GM11168 (cell line): Measurements from ENCODE around the gene CRB1.

Experiments used
- in situ Hi-C: fragments of 300-500 bp; cut with MboI; formaldehyde crosslinking; loops from one replicate; pipeline ENCODE4 v1.12.0; 2022; ENCODE audit warnings: low sequenced_read_pairs; ENCODE audit not compliant: unreplicated experiment

CRB1 gene

DNA sequence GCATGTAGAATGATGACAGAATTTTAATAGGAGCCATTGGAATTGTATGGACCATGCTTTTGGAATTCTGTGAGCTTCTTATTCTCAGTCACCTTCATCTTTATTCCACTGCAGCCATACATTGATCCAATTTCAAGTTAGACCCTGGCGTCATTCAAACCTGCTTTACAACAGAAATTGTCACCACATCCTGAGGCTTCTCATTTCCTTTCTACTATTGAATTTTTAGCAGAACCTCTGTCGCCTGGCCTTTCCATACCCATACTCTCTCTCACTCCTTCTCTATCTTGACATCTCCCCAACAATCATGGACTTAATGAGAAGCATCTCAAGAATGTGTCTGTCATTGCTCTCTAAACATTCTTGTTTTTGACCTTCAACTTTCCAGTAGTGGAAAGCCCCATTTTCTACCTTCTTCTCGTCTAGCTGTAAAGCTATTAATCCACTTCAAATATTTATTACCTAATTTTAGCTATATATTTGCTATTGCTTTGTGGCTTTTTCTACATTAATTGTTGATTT, 74.1 kb downstream of the CRB1 start:
- in situ Hi-C loops: no loop called here

DNA sequence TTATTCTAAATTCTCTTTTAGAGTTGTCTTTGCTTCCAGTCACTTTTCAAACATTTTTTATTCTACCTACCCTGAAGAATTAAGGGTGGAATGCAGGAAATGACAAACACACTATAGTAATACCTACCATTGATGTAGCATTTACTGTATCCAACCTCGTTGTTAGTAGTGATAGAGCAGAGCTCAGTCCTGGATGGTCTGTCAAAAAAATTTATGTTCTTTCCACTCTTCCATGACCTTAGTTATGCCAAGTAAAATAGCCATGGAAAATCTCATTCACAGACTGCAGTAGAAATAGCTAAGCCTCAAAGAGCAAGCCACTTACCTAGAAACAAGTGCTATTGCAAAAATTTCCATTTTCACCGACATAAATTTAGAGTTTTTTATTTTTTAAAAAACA, 74.6 kb downstream of the CRB1 start:
- in situ Hi-C loops: no loop called here

DNA sequence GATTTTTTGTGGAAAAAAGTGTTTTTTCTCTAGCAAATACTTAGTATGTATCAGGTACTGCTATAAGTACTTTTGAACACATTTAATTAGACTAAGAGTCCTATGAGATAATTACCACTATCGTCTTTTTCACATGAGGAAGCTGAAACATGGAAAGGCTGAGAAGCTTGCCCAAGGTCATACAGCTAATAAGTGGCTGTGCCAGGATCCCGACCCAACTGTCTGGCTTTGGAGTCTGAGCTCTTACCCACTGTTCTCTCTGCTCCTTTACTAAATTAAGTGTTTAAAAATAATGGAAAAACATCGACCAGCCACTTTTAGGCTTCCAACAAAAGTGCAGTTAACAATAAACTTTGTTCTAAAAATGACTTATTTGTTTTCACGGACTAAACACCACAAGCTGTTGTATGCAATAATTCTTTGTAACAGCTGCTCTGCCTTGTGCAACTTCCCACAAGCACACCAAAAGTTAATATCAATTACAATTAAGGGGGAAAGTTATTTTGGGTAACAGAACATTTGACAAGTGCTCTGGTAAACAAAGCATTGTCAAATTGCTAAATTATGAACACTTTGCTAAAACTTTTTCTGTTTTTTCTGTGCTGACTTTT, 75.7 kb downstream of the CRB1 start:
- in situ Hi-C loops: no loop called here

DNA sequence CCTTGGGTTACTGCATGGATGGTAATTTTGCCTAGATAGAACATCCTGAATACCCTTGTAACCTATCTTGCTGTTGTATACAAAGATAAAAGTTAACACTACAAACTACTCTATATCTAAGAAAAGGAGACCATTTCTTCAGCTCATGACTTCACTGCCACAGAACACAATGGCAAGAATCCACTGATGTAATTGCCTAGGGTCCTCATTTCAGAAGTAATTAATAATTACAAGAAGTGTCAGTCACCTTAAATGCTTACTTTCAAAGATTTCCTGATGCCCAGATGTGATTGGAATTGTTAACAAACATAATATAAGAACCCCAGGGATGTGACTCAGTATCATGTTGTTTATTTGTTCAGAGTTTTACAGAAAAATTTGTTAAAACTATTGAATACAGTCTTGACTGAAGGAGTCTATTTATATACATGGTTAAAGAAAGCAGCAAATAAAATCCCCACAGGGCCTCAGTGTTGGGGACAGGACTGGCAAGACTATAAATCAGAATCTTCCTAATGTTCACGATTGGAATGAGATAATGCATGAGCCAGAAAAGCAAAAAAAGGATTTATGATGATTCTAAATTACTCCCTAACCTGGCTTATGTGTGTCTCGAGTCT, 83.9 kb downstream of the CRB1 start:
- in situ Hi-C loops: loop anchor here (25.0 kb wide), 1 partner anchor 615 kb away; no protein-coding TSS in a partner anchor

DNA sequence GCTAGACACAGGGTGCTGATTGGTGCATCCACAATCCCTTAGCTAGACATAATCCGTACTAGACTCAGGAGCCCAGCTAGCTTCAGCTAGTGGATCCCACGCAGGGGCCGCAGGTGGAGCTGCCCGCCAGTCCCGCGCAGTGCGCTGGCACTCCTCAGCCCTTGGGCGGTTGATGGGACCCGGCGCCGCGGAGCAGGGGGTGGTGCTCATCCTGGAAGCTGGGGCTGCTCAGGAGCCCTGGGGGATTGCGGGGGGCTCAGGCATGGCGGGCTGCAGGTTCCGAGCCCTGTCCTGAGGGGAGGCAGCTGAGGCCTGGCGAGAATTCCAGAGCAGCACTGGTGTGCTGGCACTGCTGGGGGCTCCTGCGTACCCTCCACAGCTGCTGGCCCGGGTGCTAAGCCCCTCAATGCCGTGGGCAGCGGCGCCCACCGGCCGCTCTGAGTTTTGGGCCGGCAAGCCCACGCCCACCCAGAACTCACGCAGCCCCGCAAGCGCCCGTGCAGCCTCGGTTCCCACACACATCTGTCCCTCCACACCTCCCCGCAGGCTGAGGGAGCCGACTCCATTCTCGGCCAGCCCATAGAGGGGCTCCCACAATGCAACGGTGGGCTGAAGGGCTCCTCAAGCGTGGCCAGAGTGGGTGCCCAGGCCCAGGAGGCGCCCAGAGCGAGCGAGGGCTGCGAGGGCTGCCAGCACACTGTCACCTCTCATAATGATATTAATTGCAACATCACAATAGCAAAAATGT, 87.4 kb downstream of the CRB1 start:
- in situ Hi-C loops: loop anchor here (25.0 kb wide), 1 partner anchor 618 kb away; no protein-coding TSS in a partner anchor

DNA sequence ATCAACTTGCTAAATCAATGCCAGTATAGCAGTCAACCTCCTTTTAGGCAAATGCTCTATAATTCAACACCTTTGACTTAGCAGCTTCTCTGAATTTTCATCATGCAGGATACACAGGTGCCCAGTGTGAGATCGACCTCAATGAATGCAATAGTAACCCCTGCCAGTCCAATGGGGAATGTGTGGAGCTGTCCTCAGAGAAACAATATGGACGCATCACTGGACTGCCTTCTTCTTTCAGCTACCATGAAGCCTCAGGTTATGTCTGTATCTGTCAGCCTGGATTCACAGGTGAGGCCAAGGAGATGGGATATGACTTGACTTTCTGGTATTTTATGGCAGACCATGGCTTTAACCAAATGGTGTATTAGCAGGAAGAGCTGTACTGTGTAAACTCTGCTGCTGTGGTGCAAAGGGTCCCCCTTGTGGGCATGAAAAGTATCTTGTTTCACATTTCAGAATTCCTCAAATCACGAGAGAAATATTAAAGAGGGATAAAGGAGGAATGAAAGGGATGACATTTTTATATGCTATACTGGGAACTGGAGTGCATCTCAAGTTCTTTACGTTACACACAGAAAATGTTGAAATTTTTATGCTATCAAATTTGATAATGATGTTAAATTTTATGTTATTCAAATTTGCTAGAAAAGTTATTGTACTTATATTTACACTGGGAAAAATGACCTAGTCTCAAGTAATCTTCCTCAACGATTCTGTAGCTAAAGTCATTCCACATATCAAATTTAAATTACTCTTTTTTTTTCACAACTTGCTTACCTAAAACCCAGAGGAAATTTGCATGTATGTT, 88.9 kb downstream of the CRB1 start:
- in situ Hi-C loops: loop anchor here (25.0 kb wide), 1 partner anchor 620 kb away; no protein-coding TSS in a partner anchor

DNA sequence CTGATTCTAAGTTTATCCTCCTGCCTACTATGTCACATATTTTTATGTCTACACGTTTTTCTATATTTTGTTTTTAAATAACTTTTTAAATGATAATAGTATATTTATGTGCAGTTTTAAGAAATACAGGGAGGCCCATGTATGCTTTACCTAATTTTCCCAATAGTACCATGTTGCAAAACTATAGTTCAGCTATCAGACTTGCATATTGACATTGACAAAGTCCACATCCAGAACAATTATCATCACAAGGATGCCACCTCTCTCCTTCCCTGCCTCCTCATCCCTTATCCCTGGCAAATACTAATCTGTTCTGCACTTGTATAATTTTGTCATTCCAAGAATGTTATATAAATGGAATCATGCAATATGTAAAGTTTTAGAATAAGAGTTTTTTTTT, 90.9 kb downstream of the CRB1 start:
- in situ Hi-C loops: loop anchor here (25.0 kb wide), 1 partner anchor 622 kb away; no protein-coding TSS in a partner anchor

DNA sequence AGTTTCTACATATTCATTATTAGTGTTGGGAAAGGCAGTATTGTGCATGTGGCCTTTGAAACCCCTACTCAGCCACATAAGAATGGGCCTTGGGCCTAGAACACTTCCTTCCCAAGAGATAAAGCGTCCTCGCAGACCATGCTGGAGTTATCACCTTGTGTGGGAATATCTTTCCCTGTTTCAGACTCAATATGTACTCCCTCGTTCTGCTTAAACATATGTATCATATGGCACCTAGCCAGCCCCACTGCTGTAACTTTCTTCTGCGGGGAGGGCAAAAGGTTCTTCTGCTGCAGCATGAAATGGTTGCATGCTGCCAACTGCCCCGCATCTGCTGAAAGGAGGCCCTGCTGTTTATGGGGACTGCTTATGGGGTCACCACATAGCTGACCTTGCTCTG, 92.0 kb downstream of the CRB1 start:
- in situ Hi-C loops: loop anchor here (25.0 kb wide), 1 partner anchor 623 kb away; no protein-coding TSS in a partner anchor

DNA sequence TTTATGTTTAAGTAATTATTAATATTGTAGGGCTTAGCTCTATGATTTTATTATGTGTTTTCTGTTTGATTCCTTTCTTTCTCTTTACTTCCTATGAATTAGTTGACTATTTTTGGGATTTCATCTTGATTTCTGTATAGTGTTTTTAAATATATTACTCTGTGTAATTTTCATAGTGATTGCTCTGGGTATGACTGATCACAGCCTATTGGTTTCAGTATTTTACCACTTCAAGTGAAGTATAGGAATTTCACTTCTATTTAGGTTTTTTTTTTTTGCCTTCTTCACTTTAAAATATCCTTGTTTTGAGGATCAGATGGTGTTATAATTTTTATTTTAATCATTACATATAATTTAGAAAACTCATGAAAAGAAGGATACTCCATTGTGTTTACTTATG, 94.8 kb downstream of the CRB1 start:
- in situ Hi-C loops: loop anchor here (25.0 kb wide), 1 partner anchor 626 kb away; no protein-coding TSS in a partner anchor

DNA sequence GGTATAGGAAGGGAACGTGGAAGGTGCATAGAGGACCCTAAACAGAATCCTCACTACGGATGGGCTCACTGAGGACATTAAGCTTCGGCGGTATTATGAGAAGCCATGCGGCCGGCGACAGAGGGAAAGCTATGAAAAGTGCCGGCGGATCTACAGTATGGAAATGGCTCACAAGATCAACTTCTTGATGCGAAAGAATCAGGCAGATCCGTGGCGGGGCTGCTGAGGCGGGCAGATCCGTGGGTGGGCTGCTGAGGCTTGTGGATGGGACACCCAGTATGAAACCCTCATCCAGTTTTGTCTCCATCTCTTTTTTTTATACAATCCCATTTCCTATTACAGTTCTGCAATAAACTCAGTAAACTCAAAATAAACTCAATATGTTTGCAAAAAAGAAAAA, 95.8 kb downstream of the CRB1 start:
- in situ Hi-C loops: loop anchor here (25.0 kb wide), 1 partner anchor 627 kb away; no protein-coding TSS in a partner anchor

DNA sequence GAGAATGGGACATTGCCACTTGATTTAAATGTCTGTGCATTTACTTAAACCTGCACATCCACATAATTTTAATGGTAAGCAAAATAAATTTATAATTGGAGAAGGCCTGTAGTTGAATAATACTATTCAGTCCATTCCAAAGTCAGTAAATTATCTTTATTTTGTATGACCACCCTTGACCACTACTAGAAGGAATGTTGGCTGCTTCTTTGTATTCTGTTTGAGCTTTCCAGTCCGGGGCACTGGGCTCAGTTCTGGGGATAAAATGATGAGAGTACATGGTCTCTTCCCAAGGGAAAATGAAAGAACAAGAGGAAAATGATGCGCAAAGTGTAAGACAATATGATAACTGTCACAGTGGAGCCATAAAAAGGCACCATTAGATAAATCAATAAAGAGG, 98.9 kb downstream of the CRB1 start:
- in situ Hi-C loops: loop anchor here (25.0 kb wide), 1 partner anchor 630 kb away; no protein-coding TSS in a partner anchor

DNA sequence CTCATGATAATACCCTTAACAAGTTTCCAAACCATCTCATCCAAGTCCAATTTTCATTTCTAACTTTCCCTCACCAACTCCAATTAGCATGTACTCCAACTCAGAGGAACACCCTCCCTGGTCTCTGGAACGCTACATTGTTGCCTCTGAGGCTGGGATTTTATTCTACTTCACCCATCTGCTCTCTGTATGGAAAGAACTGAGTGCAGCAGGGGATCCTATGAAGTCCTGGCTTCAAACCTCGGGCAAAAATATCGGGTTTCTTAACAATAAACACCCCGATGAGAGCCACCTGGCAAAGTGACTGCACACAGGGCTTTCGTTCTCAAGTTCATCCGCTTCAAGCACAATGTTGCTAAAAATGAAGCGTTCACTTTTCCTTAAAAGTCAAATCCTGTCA, 99.6 kb downstream of the CRB1 start:
- in situ Hi-C loops: loop anchor here (25.0 kb wide), 1 partner anchor 630 kb away; no protein-coding TSS in a partner anchor

DNA sequence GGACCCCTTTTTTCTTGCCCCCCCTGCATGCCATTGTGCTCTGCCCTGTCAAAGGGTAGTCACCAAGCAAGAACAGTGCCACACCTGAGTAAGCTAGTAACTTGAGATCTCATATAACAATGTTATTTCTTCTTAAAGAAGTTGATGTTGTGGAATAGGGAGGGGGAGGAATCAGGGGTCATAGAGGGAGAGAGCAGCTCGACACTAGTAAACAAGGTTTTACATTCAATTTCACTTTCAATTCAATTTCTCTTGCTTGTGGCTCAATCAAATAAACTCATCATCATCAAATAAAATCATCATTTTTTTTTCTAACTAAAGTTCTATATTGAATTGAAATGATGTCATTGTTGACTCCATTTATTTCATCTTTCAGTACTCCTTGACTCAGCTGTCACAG, 106.4 kb downstream of the CRB1 start:
- in situ Hi-C loops: loop anchor here (25.0 kb wide), 1 partner anchor 637 kb away; no protein-coding TSS in a partner anchor

DNA sequence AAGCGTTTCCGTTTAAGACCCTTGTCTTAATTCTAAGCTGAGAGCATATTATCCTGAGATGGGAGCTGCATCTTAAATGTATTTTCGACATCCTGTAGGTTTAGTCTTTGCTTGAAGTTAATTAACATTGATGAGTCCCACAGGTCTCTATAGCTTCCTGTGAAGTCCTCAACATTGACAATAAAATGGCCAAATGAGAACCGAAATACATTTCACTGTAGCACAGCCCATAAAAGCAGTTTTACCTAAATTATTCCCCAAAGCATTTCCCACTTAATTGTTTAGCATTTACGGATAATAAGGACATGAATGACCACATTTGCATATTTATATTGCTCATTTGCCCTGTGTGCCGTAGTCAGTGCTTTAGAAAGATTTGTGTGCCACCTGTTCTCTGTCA, 116.4 kb downstream of the CRB1 start:
- in situ Hi-C loops: no loop called here

DNA sequence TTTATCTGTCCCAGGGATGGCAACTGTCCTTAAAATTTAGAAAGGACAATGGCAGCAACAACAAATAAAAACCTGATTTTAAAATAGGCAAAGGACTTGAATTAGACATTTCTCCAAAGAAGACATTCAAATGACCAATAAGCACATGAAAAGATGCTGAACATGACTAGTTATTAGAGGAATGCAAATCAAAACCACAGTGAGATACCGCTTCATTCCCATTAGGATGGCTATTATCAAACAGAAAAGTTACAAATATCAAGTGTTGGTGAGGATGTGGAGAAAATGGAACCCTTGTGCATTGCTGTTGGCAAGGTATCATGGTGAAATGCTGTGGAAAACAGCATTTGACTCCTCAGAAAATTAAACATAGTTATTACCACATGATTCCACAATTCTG, 120.7 kb downstream of the CRB1 start:
- in situ Hi-C loops: no loop called here

DNA sequence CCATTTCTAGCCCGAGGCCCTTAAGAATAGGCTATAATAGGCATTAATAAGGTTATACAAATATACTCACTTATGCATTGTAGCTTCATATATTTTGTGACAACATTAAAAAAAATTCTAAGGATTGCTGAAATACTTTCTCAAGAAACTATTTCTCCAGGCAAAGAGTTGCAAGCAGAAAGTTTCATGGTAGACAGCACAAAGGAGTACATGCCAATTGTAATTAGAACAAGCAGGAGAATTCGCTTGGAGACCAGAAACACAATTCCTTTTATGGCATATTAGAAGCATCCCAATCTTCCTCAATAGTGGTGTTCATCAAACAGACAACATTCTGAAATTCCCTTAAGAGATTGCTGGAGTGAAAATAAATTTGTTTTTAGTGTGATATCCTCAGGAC, 122.8 kb downstream of the CRB1 start:
- in situ Hi-C loops: no loop called here

DNA sequence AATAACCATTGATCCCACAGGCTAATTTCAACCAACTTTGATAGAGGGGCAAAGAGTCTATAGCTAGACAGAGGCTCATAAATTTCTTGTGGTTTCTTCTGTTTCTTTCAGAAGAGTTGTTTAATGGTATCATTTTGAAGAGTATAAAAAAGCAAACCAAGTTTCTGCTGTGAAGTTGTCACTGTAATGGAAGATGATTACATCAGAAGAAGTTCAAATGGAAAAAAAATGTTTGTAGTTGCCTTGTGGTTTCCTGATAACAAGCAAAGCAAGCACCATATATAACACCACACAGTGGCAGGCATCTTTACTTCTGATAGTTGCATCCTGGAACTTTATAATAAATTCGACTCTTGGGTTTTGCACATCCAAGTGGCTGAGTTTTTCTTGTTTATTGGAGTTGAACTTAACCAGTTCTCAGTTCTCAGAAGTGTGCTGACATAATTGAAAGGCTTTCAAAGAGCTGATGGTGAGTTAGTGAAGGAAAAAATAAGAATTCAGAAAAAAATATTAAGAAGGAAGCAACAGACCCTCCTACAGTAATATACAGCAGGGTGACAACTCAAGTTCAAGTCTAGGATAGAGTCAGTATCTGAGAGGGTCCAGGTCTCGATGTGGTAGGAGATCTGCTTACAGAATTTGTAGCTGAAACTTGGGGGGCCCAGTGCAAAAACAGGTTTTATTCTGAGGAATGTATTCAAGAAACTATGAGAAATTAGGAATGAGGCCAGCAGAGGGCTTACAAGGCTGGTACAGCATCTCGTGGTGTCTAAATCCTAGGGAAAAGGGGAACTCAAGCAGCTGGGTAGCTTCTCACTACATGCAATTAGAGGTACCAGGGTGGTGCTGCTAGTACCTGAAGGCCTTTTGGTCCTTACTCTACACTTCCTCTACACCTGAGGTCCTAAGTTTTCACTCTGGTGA, 123.5 kb downstream of the CRB1 start:
- in situ Hi-C loops: no loop called here

DNA sequence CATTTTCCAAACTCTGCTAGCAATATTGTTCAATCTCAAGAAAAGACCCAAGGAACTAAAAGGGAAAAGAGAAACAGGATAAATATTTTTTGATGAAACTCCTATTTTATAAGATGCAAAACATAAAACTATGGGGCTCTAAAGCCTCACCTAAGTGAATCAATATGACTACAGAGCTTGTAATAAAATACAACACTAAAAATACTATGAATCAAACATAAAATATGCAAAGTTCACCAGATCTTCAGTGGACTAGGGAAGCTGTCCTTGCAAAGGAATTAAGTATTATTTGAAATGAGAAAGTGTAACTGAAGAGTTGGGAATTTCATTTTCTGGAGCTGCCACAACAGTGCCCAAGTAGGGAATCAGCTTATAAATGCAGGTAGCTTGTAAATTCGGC, 124.5 kb downstream of the CRB1 start:
- in situ Hi-C loops: no loop called here

DNA sequence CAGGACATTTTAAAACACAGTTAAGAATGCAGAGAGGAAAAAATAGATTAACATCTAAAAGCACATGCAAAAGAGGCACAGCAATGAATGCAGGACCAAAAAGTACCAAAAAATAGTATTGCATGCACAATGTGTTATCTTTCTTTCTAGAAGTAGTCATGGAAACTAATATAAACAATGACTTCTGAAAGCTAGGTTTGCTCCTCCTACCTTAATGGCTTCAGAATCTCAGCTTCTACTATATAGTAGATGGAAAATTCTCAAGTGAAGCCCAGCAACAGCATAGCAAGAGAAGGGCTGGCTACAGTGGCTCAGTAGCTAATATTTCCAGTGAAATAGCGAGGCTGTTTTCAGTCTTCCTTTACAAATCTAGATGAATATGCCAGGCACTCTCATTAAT, 125.1 kb downstream of the CRB1 start:
- in situ Hi-C loops: no loop called here
